Jurkat, Clone E6-1 (cell line): ENCODE data around the gene RPL10A.

ENCODE experiments used
- DNase-seq: peaks from one replicate; pipeline ENCODE4 v3.0.0-alpha.2; 2011; ENCODE audit warnings: low read depth, low spot score
- H3K4me3 ChIP-seq: 2 replicates; pipeline ENCODE4 v1.5.1; 2011; ENCODE audit warnings: mild to moderate bottlenecking, low read length, control low read depth, moderate library complexity

Gene RPL10A

DNA sequence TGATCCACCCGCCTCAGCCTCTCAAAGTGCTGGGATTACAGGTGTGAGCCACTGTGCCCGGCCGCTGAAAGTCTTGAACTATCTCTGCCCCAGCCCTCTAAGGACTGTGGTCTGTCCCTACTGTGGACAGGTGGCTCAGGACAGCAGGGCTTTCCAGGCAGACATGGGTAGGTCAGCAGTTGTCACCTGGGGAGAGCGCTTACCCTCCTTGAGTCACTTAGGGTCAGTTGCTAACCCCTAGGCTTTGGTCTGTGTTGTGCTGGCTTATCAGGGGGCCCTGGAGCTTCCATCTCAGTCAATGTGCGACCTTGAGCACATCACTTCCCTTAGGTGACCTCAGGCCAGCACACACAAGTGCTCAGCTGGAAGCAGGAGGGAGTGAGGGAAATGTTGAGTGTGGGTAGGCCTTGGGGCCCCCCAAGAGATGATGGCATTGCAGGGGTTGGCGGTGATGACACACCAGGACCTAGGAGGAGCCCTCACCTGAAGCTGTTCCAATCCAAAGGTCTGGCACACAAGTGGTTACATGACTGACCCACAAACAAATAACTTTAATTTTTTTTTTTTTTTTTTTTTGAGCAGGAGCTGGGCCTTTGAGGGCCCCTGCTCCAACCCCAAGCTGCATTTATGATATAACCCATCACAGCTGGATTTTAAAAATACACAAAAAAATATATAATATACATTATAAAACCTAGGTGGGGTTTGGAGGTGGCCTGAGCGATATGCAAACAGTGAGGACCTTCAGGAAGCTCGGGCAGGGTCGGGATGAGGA is 5.1 kb downstream of the RPL10A start:
- no peak for DNase-seq
- H3K4me3 ChIP-seq: no peak overlapping the region

DNA sequence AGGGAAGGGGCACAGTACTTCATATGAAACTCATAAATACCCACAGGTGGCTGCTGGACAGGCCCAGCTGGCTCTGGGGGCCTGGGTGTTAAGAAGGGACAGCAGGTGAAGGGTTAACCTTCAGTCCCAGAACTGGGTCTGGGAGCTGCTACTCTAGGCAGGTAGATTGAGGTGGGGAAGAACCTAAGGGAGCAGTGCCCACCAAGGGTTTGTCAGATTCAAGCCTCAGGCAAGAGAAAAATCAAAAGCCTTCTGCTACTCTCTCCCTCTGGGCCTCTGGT is 5.6 kb downstream of the RPL10A start:
- DNase-seq: no peak
- H3K4me3 ChIP-seq: no peak overlapping the region

DNA sequence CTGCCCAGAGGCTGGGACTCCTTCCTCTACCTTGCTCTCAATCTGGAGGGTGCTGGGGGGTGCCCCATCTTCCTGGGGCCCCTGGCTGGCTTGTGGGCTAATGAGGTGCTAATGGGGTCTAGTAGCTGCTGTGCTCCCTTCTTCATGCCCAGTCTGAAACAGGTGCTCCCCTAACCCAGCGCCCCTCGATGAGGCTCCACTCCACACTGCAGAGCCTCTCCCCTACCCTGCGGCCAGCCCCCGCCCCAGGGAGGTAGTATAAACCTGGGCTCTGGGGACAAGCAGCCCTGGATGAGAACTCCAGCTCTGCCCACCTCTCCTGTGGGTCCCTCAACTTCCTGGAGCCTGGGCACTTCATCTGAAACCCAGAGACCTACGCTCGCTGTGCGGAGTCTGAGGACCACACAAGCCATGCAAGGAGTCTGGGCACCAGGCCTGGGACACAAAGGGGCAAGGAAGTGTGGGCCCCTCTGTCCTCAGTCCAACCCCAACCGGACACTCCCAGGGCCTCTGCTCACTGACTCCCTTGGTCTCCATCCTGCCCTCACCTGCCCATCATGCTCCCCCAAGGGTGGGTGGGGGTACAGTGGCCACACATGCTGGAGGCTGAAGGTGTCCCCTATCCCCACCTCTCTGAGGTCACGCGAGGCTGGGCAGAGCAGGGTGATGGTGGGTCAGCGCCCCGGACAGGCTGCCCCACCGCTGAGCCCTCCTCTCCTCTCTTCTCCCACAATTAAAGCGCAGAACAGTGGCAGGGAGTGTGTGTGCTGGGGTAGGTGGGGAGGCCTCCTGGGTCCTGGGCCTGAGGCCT is 6.1 kb downstream of the RPL10A start:
- DNase-seq: no peak
- H3K4me3 ChIP-seq: no peak overlapping the region

DNA sequence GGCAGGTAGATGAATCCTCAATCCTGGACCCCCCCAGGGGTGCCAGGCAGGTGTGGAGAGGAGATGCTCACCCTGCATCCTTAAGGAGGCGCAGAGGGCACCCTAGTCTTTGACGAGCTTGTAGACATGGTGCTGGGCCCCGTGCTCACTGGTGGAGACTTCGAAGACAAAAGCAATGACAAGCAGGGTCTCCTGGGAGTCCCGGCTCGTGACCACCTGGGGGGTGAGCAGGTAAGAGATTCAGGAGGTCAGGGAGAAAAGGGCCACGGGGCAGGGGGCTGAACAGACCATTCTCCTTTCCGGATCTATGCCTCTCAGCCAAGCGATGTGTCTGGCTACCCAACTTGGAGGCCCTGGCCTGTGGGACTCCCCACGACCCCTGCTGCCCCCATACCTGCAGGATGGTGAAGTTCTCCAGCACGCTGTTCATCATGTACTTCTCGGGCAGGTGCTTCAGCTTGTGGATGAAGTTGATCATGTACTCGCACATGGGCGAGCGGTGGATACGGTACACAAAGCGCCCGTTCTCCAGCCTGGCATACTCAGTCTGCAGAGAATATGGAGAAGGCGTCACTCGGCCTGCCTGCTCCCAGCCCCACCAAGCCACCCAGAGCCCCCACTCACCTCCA is 6.9 kb downstream of the RPL10A start:
- no peak for DNase-seq
- H3K4me3 ChIP-seq: no peak overlapping the region

DNA sequence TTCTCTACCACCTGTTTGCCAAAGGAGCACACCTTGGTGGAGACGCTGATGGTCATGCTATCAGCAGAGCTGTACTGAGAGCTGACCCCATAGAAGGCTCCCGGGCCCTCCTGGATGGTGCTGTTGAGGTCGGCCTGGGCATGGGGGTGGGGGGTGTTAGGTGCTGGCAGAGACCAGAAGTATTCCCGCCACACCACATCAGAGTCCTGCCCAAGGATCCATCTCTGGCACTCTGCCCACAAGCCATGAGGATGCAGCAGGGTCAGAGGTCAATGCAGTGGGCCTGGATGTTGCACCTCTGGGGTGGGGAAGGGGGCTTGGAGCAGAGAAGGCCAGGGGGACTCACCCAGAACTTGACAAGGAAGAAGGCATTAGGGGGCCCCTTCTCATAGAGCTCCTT is 7.4 kb downstream of the RPL10A start:
- no peak for DNase-seq
- no peak overlapping the region for H3K4me3 ChIP-seq

DNA sequence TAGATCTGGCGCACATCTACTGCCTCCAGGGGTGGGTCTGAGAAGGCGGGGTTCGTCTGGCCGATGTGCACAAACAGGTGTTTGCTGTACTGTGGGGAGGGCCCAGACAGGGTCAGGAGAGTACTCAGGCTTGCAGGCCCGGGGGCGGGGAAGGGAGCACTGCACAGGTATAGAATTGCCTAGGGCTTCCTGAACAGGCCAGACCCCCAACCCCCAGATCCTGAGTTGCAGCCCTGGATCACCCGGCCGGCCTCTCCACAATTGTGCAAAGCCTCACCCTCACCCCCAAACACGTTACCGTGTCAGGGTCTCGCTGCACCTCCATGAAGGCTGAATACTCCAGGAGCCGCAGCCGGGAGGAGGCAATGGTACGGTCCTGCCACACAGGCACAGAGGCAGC is 7.8 kb downstream of the RPL10A start:
- DNase-seq: no peak
- H3K4me3 ChIP-seq: no peak overlapping the region

DNA sequence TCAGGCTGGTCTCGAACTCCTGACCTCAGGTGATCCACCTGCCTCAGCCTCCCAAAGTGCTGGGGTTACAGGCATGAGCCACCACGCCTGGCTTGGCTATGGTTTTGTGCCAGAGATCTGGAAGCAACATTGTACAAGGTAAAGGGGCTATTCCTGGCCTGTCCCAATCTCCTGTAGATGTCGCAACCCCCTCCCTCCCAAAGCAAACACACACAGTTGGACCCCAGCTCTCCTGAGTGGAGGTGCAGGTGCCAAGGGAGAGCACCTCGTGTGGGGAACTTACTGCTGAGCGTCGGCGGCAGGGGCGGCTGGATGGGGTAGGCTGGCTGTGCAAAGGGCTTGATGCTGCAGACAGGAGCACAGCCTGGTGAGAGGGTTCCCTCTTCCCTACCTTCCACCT is 8.8 kb downstream of the RPL10A start:
- no peak overlapping the region for H3K4me3 ChIP-seq
- no peak for DNase-seq

DNA sequence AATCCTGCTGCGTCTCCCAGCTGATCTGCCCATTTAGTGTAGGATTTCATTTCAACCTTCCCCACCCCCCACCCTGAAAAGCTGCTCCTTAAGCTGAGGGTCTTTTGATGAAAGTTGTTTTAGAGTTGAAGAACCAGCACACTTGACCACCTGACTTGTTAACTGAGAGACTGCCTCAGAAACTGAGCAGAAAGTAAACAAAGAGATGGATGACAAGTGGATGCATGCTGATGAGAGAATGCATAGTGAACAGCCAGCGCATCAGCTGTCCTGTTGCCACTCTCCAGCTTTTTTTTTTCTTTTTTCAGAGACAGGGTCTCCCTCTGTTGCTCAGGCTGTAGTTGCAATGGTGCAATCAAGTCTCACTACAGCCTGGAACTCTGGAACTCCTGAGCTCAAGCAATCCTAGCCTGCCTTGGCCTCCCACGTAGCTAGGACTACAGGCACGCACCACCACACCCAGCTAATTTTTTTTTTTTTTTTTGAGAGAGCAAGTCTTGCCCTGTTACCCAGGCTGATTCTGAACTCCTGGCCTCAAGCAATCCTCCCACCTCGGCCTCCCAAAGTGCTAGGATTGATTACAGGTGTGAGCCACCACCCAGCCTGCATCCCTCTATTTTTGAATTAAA is 9.5 kb downstream of the RPL10A start:
- DNase-seq: no peak
- no peak overlapping the region for H3K4me3 ChIP-seq

DNA sequence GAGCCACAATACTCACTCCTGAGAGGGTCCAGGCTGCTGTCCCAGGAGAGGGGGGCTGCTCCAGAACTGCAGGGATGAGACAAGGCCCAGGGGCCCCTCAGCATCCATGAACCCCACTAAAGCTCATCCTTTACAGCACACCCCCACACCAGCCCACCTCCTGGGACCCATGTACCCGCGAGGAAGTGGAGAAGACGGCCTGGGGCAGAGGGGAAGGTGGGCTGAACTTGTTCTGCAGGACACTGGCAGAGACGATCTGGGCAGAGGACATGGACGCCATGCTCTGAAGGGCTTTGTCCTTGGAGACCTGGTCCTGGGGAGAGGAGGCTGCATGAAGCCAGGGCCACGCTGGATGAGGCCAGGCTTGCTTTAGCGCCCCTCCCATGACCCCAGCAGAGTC is 10.1 kb downstream of the RPL10A start:
- no peak for DNase-seq
- H3K4me3 ChIP-seq: no peak overlapping the region

DNA sequence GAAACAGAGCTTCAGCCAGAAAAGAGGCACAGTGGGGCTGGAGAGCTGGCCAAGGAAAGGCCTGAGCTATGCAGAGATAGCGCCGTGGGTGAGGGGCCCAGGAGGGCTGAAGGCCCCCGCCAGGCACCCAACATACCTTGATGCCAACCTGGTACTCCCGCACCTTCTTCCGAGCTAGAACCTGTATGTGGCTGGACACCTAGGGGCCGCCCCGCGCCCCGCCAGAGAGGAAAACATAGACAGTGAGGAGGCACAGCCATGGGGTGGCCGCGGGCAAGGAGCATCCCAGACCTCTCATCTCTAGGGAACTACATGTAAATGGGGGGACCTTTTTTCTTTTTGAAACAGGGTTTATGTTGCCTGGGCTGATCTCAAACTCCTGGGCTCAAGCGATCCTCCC is 12.0 kb downstream of the RPL10A start:
- H3K4me3 ChIP-seq: no peak overlapping the region
- no peak for DNase-seq

DNA sequence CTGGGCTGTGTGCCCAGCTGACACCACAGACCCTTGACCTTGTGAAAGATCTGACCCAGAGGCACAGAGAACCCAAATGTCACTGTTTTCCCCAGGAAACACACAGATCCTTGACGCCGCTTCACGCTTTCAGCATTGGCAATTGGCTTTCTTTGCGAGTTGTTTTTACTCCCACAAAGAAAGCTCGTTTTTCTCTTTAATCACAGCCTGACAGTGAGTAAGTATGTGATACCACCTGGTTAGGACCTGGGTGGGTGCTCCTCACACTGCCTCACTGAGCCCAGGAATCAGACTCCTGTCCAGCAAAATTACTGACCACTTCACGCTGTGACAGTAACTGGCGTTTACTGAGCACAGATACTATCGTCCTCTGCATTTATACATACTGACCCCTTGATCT is 13.0 kb downstream of the RPL10A start:
- DNase-seq: no peak
- H3K4me3 ChIP-seq: no peak overlapping the region

DNA sequence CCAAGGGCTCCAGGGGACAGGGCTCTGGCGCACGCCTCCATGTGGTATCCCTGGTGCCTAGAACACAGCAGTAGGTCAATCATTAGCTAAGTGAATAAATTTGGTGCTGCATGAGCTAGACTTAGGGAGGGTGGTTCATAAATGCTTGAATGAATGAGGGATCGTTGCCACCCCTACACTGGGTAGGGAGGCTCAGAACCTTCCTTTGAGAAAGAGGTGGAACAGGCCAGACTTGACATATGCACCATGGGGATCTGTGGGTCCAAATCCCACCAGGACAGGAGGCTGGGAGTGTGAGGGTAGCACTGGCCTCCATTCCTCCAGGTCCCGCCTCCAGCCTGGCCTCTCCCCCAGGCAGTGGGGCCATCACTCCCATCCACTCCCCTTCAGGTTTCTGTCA is 14.9 kb downstream of the RPL10A start:
- DNase-seq: no peak
- H3K4me3 ChIP-seq: no peak overlapping the region

DNA sequence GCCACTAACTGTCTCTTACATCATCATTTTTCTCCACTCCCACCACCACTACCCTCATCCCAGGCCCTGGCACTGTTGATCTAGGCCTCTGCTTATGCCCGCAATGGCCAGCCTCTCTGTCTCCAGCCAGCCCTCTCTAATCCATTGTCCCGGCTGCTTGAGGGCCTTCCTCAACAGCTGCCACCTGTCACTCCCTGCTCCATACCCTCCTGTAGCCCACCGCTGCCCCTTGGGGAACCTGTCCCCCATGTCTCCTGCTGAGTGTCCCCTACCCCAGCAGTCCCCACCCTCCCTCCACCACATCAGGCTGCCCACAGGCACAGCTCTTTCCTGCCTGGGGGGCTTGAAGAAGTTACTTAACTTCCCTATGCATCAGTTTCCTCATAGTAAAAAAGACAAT is 15.3 kb downstream of the RPL10A start:
- H3K4me3 ChIP-seq: no peak overlapping the region
- no peak for DNase-seq

DNA sequence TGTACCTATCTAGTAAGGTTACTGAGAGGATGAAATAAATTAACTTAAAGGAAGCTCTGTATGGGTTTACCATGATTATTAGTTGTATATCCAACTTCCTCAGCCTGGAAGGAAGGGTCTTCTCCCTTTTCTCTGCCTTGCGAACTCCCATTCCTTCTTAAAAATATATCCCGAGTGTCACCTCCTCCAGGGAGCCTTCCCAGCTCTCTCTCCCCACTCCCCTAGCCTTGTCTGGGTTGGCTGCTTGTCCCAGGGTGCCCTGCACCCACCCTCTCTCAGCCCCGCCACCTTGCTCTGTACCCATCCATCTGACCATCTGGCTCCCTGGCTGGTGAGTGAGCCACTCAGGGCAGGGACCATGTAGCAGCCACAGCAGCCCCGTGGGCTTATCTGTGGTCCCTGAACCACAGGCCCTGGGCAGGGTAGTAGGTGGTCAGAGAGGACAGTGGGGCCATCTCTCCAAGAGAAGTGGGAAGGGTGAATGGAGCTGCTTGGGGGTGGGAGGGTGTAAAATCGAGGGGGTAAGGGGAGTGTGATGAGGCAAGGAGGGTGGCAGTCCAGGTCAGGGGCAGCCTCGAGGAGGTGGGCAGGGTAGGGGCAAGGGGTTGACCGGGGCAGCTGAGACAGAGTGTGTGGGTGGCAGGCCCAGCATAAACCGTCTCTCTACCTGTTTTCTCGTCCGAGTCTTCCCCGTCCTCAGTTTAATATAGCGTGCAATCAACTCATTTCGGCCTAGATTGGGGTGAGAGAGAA is 15.9 kb downstream of the RPL10A start:
- H3K4me3 ChIP-seq: no peak overlapping the region
- DNase-seq: no peak

DNA sequence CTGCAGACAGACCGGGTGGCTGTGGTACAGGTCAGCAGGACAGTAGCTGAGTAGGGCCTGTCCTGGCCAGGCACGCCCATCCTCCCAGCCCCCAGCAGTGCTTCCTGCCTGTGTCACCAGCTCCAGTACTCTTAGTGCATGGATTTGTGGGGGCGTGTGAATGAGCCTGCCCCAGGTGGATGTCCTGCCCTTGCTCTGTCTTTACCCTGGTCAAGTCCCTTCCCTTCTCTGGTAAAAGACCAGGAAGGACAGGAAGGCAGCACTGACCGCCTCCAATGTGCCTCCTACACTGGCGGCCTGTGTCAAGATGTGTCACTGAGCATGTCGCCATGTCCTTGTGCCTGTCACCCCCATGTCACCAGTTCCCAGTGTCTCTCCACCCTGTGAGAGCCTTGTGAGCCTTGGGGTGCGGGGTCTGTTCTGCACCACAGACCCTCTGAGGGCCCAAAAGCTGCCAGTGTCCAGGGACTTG is 16.8 kb downstream of the RPL10A start:
- H3K4me3 ChIP-seq: no peak overlapping the region
- DNase-seq: no peak

DNA sequence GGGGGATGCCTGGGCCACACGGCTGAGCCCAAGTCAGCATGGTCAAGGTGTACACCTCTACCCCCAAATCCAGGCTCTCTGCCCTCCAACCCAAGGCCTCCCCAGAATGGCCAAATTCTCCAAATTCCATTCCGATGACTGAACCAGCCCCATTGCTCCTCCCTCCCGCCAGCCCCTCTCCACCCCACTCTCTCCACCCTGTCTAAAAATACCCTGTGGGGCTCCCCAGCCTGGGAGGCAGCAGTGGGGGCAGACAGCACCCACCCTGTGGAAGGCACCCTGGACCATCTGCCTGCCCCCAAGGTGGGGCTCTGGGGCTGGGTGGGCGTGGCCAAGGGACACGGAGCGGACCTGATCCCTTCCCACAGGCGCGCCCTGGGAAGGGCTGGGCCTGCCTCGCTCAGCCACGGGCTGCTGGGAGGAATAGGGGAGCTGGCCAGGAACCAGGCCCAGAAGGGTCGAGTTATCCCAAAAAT is 17.2 kb downstream of the RPL10A start:
- H3K4me3 ChIP-seq: no peak overlapping the region
- no peak for DNase-seq

DNA sequence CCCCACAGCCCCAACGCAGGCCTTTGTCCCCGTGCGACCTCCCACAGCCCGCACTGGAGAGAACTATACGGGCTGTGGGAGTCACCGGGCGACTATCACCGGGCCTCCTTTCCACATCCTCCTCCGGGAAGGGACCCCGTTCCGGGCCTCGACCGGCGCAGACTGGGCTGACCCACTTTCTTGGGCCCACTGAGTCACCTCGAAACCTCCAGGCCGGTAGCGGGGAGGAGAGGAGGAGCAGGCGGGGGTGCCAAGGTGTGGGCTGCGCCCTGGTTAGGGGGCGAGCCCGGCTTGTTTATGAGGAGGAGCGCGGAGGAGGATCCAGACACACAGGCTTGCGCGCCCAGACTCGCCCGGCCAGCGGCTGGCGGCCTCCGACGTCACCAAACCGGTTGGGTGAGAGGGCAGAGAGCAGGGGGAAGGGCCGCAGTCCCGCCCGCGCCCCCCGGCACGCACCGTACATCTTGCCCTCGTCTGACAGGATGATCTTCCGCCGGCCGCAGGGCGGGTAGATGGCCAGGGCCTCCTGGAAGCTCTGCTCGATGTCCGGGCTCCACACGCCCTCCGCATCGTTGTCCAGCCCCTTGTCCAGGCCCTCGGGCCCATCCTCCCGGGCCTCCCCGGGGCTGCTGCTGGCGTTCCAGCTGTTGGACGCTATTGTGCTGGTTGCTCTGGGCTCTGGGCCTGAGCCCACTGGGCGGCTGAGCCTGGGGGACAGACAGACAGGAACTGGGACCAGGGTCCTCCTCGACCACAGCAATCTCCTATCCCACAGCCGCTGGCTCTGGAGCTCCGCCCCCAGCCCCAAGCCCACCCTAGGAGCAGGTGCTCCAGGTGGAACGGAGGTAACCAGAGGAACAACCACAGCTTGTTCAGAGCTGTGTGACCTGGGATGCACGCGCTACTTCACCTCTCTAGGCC is 18.1 kb downstream of the RPL10A start:
- no peak for DNase-seq
- no peak overlapping the region for H3K4me3 ChIP-seq
